Transverse colon (tissue), 4 donors: ENCODE measurements around the gene SMYD3. TPM values are rescaled to one million over a fixed set of nuclear protein-coding genes. Genes with fewer than 3 reads are reported as not detected.
A peak's percentile ranks its signal among the peaks of the same experiment; 100 is the strongest.

Source experiments
- DNase-seq: peaks from one replicate; pipeline ENCODE4 v3.0.0-alpha.2; 2019
- H3K27ac ChIP-seq, 4 donors: fragments of 200-600 bp; sonication (generic); 2 replicates each; pipeline ENCODE4 v1.5.1; 2016 to 2018; ENCODE audit warnings: inconsistent platforms in 4 of 4
- H3K27me3 ChIP-seq: fragments of 200-600 bp; sonication (generic); 2 replicates; pipeline ENCODE4 v1.5.1; 2017; ENCODE audit warnings: inconsistent platforms
- H3K36me3 ChIP-seq, 4 donors: fragments of 200-600 bp; sonication (generic); 2 replicates each; pipeline ENCODE4 v1.5.1; 2017 to 2019; ENCODE audit warnings: inconsistent platforms in 4 of 4
- H3K4me1 ChIP-seq, 4 donors: fragments of 200-600 bp; sonication (generic); 2 replicates each; pipeline ENCODE4 v1.5.1; 2017 to 2020; ENCODE audit warnings: inconsistent platforms in 4 of 4
- H3K4me3 ChIP-seq, 4 donors: fragments of 200-600 bp; sonication (generic); 1 replicate in 1 of 4; 2 replicates in 3 of 4; pipeline versions ENCODE4 v1.5.1 to v1.6.1; 2017 to 2019; ENCODE audit warnings: inconsistent platforms in 4 of 4
- H3K9me3 ChIP-seq, 2 donors: fragments of 200-600 bp; sonication (generic); 2 replicates each; pipeline ENCODE4 v1.5.1; 2017 to 2019; ENCODE audit warnings: inconsistent platforms in 2 of 2
- CTCF ChIP-seq, 5 experiments: fragments of 200-600 bp in 3 of 5; fragments of 450-650 bp in 2 of 5; sonication (generic) in 3 of 5; IDR thresholded peaks; 1 replicate in 2 of 5; 2 replicates in 3 of 5; pipeline ENCODE4 v1.5.1; 2016 to 2017; ENCODE audit warnings: antibody characterized with exemption in 5 of 5, inconsistent platforms in 3 of 5, mild to moderate bottlenecking in 2 of 5, moderate library complexity in 1 of 5
- EP300 ChIP-seq: sonication (generic); formaldehyde crosslinking; IDR thresholded peaks from one replicate; pipeline ENCODE4 v1.6.1; 2017; ENCODE audit warnings: antibody characterized with exemption, low read depth
- POLR2A ChIP-seq: fragments of 450-650 bp; IDR thresholded peaks from one replicate; pipeline ENCODE4 v1.6.1; 2016; ENCODE audit warnings: antibody characterized with exemption, mild to moderate bottlenecking, moderate library complexity
- POLR2AphosphoS5 ChIP-seq, 3 donors: sonication (generic); formaldehyde crosslinking; IDR thresholded peaks; one replicate each; pipeline ENCODE4 v1.6.1; 2016; ENCODE audit warnings: antibody characterized with exemption in 3 of 3
- WGBS, 2 donors: methylation state at CpG; one replicate each; pipeline ENCODE4 v1.1.5; 2018; ENCODE audit warnings: low coverage in 1 of 2; 5-methylcytosine and 5-hydroxymethylcytosine counted together
- in situ Hi-C, 4 donors: fragments of 200-750 bp; cut with MboI; loops; one replicate each; pipeline versions ENCODE4 v1.15.0 to v1.15.1; 2017; ENCODE audit warnings: low sequenced_read_pairs in 3 of 4, low pct_ligation_motif_present in 1 of 4, low pct_unique_long_range_greater_than_20kb in 1 of 4
- intact Hi-C: fragments of 100-400 bp; cut with DNase I; formaldehyde crosslinking; loops from one replicate; pipeline ENCODE4 v1.15.1; 2023; ENCODE audit warnings: low total_unique reads
- total RNA-seq, 4 donors: library from RNA; depleted of rRNA; stranded (reverse); fragments of >200 nt; gene quantifications; one replicate each; pipeline ENCODE4 v1.1.0, GENCODE V29; 2016

The SMYD3 gene
- total RNA-seq, 4 donors from 2014 or later, result 10.5 to 31.3 (median 25.8) TPM

- WGBS, 2 donors, result 91 to 100% methylated on average over 1 of the region's 1 CpG
These were observed 345.5 kb downstream of the SMYD3 start for GRCh38 chr1:246161626-246162025.

GRCh38 chr1:246160905-246161304, 346.2 kb downstream of the SMYD3 start:
- Histone ChIP-seq H3K4me1 (peaks cover 0 to 2% (median 0%) of the 10 kb centered on the region in 4 donors), H3K27me3 (no peaks in the 10 kb centered on the region), H3K4me3 (no peak overlapping the region), H3K27ac (no peak overlapping the region), H3K36me3 (no peaks in the 10 kb centered on the region), H3K9me3 (no peaks in the 10 kb centered on the region)
- DNase-seq, result peak; percentile 10
- 69% methylated on average over 10 of the region's 10 CpGs; no CpG with 5 or more reads in 1 of the 2 donors for WGBS, 2 donors
- TF ChIP-seq EP300 (no peak), POLR2AphosphoS5 (IDR thresholded peaks at IDR 0.05) (no peak), CTCF (IDR thresholded peaks at IDR 0.05) (no peak), POLR2A (no peak)
- intact Hi-C loops, result no loop called here
- in situ Hi-C loops, result no loop called here

More at GRCh38 chr1:246161626-246162025, 345.5 kb downstream of the SMYD3 start:
- H3K4me1 ChIP-seq, result peaks cover 0 to 6% (median 2%) of the 10 kb centered on the region in 4 donors
- H3K4me3 ChIP-seq, result no peak overlapping the region
- intact Hi-C loops (no loop called here), in situ Hi-C loops (no loop called here)
- TF ChIP-seq POLR2A, result no peak
- no peak for TF ChIP-seq POLR2AphosphoS5 (IDR thresholded peaks at IDR 0.05)
- no peak for TF ChIP-seq CTCF (IDR thresholded peaks at IDR 0.05)
- no peak for TF ChIP-seq EP300
- no peaks in the 10 kb centered on the region for H3K9me3 ChIP-seq
- H3K27me3 ChIP-seq, result no peaks in the 10 kb centered on the region
- H3K36me3 ChIP-seq, result no peaks in the 10 kb centered on the region
- no peak overlapping the region for H3K27ac ChIP-seq
- no peak for DNase-seq

GRCh38 chr1:246160374-246160773, 346.7 kb downstream of the SMYD3 start:
- intact Hi-C loops, result no loop called here
- TF ChIP-seq EP300 (no peak), POLR2A (no peak), CTCF (IDR thresholded peaks at IDR 0.05) (no peak)
- H3K27me3 ChIP-seq, result no peaks in the 10 kb centered on the region
- WGBS, 2 donors, result 91 to 100% methylated on average over 4 of the region's 4 CpGs
- in situ Hi-C loops, result no loop called here
- no peaks in the 10 kb centered on the region for H3K4me1 ChIP-seq
- no peaks in the 10 kb centered on the region for H3K9me3 ChIP-seq
- no peak overlapping the region for H3K27ac ChIP-seq
- H3K36me3 ChIP-seq, result no peaks in the 10 kb centered on the region
- H3K4me3 ChIP-seq, result no peak overlapping the region
- no peak for DNase-seq

GRCh38 chr1:246159279-246160227, 347.5 kb downstream of the SMYD3 start:
- Histone ChIP-seq H3K27me3 (no peaks in the 10 kb centered on the region), H3K36me3 (no peaks in the 10 kb centered on the region), H3K4me1 (no peaks in the 10 kb centered on the region), H3K27ac (no peak overlapping the region), H3K4me3 (no peak overlapping the region), H3K9me3 (no peaks in the 10 kb centered on the region)
- 65 to 77% methylated on average over 4 to 9 of the region's 9 CpGs for WGBS, 2 donors
- TF ChIP-seq EP300, result no peak
- TF ChIP-seq POLR2A, result no peak
- TF ChIP-seq CTCF (IDR thresholded peaks at IDR 0.05), result no peak
- TF ChIP-seq POLR2AphosphoS5 (IDR thresholded peaks at IDR 0.05), result no peak
- DNase-seq, result no peak
- in situ Hi-C loops, result no loop called here
- intact Hi-C loops, result no loop called here
